Peyer's patch (tissue), 4 donors: Measurements from ENCODE around the gene EIF4A3. TPM values are rescaled to one million over a fixed set of nuclear protein-coding genes. Genes with fewer than 3 reads are reported as not detected.

Experiments
- DNase-seq, 3 donors: peaks; one replicate each; pipeline ENCODE4 v3.0.0-alpha.2; 2017 to 2019
- H3K27ac ChIP-seq, 4 donors: fragments of 200-600 bp; sonication (generic); one replicate each; pipeline ENCODE4 v1.5.1; 2016 to 2019
- H3K27me3 ChIP-seq, 2 donors: fragments of 200-600 bp; sonication (generic); one replicate each; pipeline ENCODE4 v1.5.1; 2019
- H3K36me3 ChIP-seq, 3 donors: fragments of 200-600 bp; sonication (generic); one replicate each; pipeline ENCODE4 v1.5.1; 2016 to 2019
- H3K4me1 ChIP-seq, 4 donors: fragments of 200-600 bp; sonication (generic); one replicate each; pipeline ENCODE4 v1.5.1; 2016 to 2019
- H3K4me3 ChIP-seq, 4 donors: fragments of 200-600 bp; sonication (generic); 1 replicate in 3 of 4; 2 replicates in 1 of 4; pipeline ENCODE4 v1.5.1; 2016 to 2019; ENCODE audit warnings: mild to moderate bottlenecking in 1 of 4
- H3K9me3 ChIP-seq, 4 donors: fragments of 200-600 bp; sonication (generic); one replicate each; pipeline ENCODE4 v1.5.1; 2016 to 2019; ENCODE audit warnings: mild to moderate bottlenecking in 1 of 4
- CTCF ChIP-seq, 6 experiments: fragments of 450-650 bp in 4 of 6; fragments of 200-600 bp in 2 of 6; sonication (generic) in 1 of 6; IDR thresholded peaks; one replicate each; pipeline ENCODE4 v1.5.1; 2017 to 2019; ENCODE audit warnings: antibody characterized with exemption in 6 of 6, mild to moderate bottlenecking in 3 of 6, moderate library complexity in 1 of 6
- POLR2A ChIP-seq, 2 donors: fragments of 450-650 bp; IDR thresholded peaks; one replicate each; pipeline ENCODE4 v1.5.1; 2017; ENCODE audit warnings: antibody characterized with exemption in 2 of 2, mild to moderate bottlenecking in 2 of 2, moderate library complexity in 2 of 2
- total RNA-seq, 4 donors: library from RNA; depleted of rRNA; stranded (reverse); fragments of >200 nt; gene quantifications; one replicate each; pipeline ENCODE4 v1.1.0, GENCODE V29; 2016

Gene EIF4A3
- total RNA-seq, 4 donors from 2014 or later, result 29.0 to 66.8 (median 46.1) TPM

- DNase-seq, result no peak
Measured at GRCh38 chr17:80105762-80106161, 41.2 kb downstream of the EIF4A3 start.

GRCh38 chr17:80104956-80105375 lies 42.0 kb downstream of the EIF4A3 start:
- Histone ChIP-seq H3K9me3 (no peaks in the 10 kb centered on the region), H3K4me1 (peaks cover 0 to 7% (median 5%) of the 10 kb centered on the region in 4 donors), H3K4me3 (no peak overlapping the region), H3K27me3 (no peaks in the 10 kb centered on the region), H3K27ac (no peak overlapping the region), H3K36me3 (no peaks in the 10 kb centered on the region)
- no peak for DNase-seq
- TF ChIP-seq POLR2A (IDR thresholded peaks at IDR 0.05) (no peak), CTCF (IDR thresholded peaks at IDR 0.05) (no peak)

More at GRCh38 chr17:80105762-80106161, 41.2 kb downstream of the EIF4A3 start:
- peaks cover 0 to 7% (median 5%) of the 10 kb centered on the region in 4 donors for H3K4me1 ChIP-seq
- H3K36me3 ChIP-seq, result no peaks in the 10 kb centered on the region
- no peak overlapping the region for H3K27ac ChIP-seq
- H3K4me3 ChIP-seq, result no peak overlapping the region
- H3K27me3 ChIP-seq, result no peaks in the 10 kb centered on the region
- TF ChIP-seq POLR2A (IDR thresholded peaks at IDR 0.05) (no peak), CTCF (IDR thresholded peaks at IDR 0.05) (no peak)
- H3K9me3 ChIP-seq, result no peaks in the 10 kb centered on the region

- no peaks in the 10 kb centered on the region for H3K9me3 ChIP-seq
- H3K27me3 ChIP-seq, result no peaks in the 10 kb centered on the region
- H3K4me3 ChIP-seq, result no peak overlapping the region
- H3K36me3 ChIP-seq, result no peaks in the 10 kb centered on the region
- DNase-seq, result no peak
- no peak overlapping the region for H3K27ac ChIP-seq
- H3K4me1 ChIP-seq, result peaks cover 0 to 7% (median 5%) of the 10 kb centered on the region in 4 donors
- TF ChIP-seq CTCF (IDR thresholded peaks at IDR 0.05), result no peak
- no peak for TF ChIP-seq POLR2A (IDR thresholded peaks at IDR 0.05)
Measured at GRCh38 chr17:80104321-80104955, 42.5 kb downstream of the EIF4A3 start.

GRCh38 chr17:80103449-80104085 lies 43.4 kb downstream of the EIF4A3 start:
- TF ChIP-seq CTCF (IDR thresholded peaks at IDR 0.05) (no peak), POLR2A (IDR thresholded peaks at IDR 0.05) (no peak)
- DNase-seq, result no peak
- no peaks in the 10 kb centered on the region for H3K27me3 ChIP-seq
- no peak overlapping the region for H3K4me3 ChIP-seq
- H3K27ac ChIP-seq, result no peak overlapping the region
- H3K9me3 ChIP-seq, result no peaks in the 10 kb centered on the region
- no peaks in the 10 kb centered on the region for H3K36me3 ChIP-seq
- H3K4me1 ChIP-seq, result peaks cover 0 to 7% (median 5%) of the 10 kb centered on the region in 4 donors

- Histone ChIP-seq H3K4me1 (peaks cover 0 to 7% (median 5%) of the 10 kb centered on the region in 4 donors), H3K27ac (no peak overlapping the region), H3K9me3 (no peaks in the 10 kb centered on the region), H3K36me3 (no peaks in the 10 kb centered on the region), H3K27me3 (no peaks in the 10 kb centered on the region), H3K4me3 (no peak overlapping the region)
- no peak for DNase-seq
- TF ChIP-seq CTCF (IDR thresholded peaks at IDR 0.05), result no peak
- TF ChIP-seq POLR2A (IDR thresholded peaks at IDR 0.05), result no peak
Measured at GRCh38 chr17:80102664-80103448, 44.1 kb downstream of the EIF4A3 start.
